GM19455 (cell line): ENCODE results near the gene TRMT1L.
A peak's percentile ranks its signal among the peaks of the same experiment; 100 is the strongest.
"Not testable (repeated sequence)": the region's sequence is repeated elsewhere in the genome, so short reads cannot be mapped to it uniquely, and the experiment has no call there.

Source experiments
- ATAC-seq: cut with Tn5 transposase; IDR thresholded peaks from one replicate; pipeline ENCODE4 v1.9.1; 2021; ENCODE audit not compliant: unreplicated experiment

The TRMT1L gene

DNA sequence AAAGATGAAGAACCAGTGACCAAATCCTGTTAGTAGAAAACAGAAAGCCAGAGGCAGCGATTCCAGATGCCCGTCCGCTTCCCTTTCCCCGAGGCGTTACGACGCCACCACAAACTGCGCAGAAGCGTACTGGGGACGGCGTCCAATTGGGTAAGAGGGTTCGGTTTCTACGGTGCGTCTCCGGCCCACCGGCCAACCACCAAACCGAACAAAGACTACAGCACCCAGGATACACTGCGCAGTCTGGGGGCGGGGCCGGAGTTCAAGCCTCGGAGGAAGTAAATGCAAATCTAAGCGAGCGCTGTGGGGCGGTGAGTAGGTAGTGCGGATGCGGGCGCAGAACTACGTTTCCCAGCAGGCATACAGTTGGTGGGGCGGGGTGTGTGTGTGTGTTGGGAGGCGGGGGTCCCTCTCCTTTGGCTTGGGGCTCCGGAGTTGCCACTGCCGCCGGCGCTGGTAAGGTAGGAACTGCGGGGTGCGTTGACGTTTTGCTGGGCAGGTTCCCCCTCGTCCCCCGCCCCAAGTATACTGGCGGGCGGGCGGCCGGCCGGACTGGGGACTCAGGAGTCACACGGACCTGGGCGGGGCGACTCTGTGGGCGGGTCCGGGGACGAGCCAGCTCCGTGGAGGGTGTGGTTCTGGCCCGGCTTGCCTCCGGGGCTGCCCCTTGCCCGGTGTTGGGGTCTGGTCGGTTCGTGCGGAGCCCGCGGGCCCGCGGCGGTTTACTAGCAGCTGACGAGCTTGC, at the start of gene TRMT1L, which contains the start of gene SWT1:
Gene TRMT1L, minus strand, starts transcription at position 100 of the 745 bp plus-strand sequence. CDS start 241 bp downstream, outside the sequence.
Gene SWT1, plus strand, starts transcription at position 314 of the 745 bp plus-strand sequence. CDS start 3,675 bp downstream, outside the sequence.
- peak; percentile 93 for ATAC-seq

- no peak for ATAC-seq
Measured at GRCh38 chr1:185200889-185201288, 44.1 kb upstream of the TRMT1L start.

DNA sequence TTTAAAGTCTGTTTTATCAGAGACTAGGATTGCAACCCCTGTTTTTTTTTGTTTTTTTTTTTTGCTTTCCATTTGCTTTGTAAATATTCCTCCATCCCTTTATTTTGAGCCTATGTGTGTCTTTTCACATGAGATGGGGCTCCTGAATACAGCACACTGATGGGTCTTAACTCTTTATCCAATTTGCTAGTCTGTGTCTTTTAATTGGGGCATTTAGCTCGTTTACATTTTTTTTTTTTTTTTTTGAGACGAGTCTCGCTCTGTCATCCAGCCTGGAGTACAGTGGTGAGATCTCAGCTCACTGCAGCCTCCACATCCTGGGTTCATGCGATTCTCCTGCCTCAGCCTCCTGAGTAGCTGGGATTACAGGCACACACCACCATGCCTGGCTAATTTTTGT, 42.0 kb upstream of the TRMT1L start:
- not testable (repeated sequence) for ATAC-seq

- no peak for ATAC-seq
Measured at GRCh38 chr1:185193756-185194155, 37.0 kb upstream of the TRMT1L start.

- ATAC-seq, result peak; percentile 85
Measured at GRCh38 chr1:185170291-185170848, 13.6 kb upstream of the TRMT1L start.

DNA sequence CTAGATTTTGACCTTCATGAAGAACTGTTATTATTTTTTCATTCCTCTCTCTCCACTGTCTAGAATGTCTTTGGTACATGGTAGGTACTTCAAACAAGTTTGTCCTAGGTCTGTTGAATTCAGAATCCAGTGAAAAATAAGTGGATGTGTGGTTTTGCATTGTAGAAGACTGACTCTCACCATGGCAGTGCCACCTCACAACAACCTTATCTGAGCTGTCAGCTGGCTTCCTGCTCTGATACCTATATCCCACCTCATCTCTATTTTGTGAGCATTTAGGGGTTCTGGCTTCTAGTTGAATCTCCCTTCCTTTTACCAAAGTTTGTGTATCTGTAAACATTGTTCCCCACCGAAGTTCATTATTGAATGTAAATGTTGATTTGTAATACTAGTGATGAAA, 9.4 kb upstream of the TRMT1L start:
- no peak for ATAC-seq

DNA sequence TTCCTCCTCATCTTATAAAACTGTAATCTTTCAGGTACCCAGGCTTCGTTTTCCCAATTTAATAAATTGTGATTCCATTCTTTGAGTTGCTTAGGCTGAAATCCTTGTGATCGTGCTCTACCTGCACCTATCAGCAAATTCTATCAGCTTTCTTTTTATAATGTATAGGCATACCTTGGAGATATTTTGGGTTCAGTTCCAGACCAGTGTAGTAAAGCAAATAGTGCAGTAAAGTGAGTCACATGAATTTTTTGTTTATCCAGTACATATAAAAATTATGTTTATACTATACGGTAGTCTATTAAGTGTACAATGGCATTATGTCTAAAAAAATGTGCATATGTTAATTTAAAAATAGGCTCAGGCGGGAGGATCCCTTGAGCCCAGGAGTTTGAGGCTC, 5.7 kb upstream of the TRMT1L start:
- no peak for ATAC-seq

DNA sequence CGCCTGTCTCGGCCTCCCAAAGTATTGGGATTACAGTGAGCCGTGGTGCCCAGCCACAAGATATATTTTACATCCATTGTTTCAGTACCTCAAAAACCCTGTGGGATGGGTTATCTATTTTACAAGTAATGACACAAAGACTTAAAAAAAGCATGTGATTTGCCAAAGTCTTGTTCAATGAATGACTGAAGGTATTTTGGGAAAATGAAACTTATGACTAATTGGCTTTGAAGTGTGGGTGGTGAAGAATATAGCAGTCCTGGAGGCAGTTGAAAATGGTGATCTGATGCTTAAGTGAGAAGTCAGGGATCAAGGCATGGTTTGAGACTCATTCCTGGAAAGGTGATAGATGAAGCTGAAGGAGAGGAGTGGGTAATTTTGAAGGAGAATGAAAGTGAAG, 3.2 kb upstream of the TRMT1L start:
- no peak for ATAC-seq

DNA sequence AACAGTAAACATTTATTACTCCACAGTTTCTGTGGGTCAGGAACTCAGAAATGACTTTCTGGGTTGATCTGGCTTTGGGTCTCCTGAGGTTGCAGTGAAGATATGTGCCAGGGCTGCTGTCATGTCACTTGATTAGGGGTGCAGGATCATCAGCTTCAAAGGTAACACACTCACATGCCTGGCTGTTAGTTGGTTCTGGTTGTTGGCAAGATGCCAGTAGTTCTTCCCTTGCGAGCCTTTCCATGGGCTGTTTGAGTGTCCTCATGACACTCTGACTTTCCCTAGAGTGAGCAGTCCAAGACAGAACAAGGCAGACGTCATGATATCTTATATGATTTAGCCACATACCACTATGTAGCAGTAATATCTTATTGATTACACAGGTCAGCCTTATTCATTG, 2.0 kb upstream of the TRMT1L start:
- ATAC-seq, result no peak

- ATAC-seq, result peak; percentile 0
Measured at GRCh38 chr1:185157599-185158412, 1.1 kb upstream of the TRMT1L start.

DNA sequence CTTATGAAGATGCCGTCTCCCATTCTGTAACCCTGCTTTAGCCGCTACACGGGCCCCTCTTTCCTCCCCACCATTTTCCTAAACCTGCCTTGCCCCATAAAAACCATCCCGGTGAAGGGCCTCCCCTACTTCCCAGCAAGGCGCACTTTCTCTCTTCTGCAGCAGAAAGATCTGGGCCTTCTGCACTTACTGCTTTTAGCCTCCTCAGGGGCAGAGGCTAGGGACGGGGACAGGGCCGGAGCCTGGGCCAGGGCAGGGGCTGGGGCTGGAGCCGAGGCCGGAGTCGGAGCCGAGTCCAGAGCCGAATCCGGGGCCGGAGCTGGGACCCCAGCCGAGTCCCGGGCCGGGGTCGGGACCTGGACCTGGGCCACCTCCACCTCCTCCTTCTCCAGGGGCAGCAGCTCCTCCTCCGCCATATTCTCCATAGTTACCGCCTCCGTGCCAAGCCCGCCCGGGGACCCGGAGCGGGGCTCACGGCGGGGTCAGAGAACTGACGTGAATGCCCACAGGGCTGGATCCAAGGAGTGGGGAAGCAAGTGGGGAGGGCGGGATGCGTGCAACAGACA, 382 bp downstream of the TRMT1L start:
- ATAC-seq, result peak; percentile 37

GRCh38 chr1:185155600-185156287, 1.0 kb downstream of the TRMT1L start:
- no peak for ATAC-seq

GRCh38 chr1:185154912-185155513, 1.7 kb downstream of the TRMT1L start:
- no peak for ATAC-seq

DNA sequence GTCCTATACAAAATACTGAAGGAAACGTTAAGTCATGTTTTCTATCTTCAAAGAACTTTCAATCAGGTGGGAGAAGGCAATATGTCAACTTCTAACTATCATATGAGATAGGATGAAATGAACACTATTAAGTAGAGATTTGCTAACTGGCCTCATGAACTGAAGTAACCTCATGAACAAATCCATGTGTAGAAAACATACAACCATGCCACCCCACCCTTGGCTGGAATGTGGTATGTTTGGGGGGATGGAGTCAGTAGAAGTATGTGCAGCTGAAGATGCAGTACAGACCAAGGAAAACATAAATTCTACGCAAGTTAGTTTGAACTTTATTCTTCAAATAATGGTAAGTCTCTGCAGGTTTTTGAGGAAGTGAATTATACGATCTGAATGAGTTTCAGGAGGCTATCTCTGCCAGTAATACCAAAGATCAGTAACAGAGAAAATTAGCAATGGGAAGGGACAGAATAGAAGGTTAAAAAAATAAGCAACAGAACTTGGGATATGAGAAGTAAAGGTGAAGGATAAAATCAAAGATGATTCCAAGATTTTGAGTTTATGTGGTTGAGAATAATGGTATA, 4.5 kb downstream of the TRMT1L start:
- ATAC-seq, result no peak

- ATAC-seq, result no peak
Measured at GRCh38 chr1:185151215-185151614, 5.5 kb downstream of the TRMT1L start.

- no peak for ATAC-seq
Measured at GRCh38 chr1:185144233-185144632, 12.5 kb downstream of the TRMT1L start.

- no peak for ATAC-seq
Measured at GRCh38 chr1:185139246-185139645, 17.5 kb downstream of the TRMT1L start.

DNA sequence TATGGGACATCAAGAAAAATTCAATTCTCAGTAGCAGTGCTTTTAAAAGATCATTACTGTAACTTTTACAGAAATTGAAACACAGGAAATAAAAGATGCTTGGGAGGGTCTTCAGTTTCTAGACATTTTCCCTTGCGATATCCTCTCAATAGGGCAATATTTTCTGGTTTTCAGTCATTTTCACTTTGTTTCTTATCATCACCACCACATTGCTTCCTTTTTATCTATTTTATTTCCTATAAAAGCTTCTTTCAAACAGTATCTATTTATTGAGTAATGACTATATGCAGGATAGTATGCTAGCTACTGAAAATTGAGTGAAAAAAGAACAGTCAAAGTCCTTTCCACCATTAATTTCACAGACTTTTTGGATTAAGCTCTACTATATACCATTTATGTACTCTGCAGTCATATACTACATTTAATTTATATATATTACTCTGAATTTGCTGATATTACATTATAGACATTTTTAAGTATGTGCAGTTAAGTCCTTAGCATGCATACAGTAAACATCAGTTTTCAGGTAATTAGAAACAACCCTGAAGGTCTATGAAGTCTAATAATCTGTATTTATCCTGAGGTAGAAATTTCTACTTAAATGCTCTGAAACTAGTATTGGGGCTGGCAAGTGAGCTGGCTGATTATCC, 18.7 kb downstream of the TRMT1L start:
- ATAC-seq, result no peak

DNA sequence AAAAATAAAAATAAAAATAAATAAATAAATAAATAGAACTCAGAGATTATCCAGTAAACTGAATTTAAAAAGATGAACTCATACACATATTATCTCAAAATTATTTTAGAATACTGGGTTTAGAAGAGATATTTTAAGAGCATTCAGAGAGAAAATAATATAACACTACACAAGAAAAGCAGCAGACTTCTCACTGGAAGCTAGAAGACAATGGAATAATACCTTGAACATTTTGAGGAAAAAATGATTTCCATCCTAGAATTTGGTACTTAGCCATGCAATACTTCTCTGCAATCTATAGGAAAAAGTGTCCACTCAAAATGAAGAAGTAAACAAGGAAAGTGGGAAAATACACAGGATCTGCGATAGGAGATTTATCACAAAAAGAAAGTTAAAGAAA, 24.2 kb downstream of the TRMT1L start:
- no peak for ATAC-seq

DNA sequence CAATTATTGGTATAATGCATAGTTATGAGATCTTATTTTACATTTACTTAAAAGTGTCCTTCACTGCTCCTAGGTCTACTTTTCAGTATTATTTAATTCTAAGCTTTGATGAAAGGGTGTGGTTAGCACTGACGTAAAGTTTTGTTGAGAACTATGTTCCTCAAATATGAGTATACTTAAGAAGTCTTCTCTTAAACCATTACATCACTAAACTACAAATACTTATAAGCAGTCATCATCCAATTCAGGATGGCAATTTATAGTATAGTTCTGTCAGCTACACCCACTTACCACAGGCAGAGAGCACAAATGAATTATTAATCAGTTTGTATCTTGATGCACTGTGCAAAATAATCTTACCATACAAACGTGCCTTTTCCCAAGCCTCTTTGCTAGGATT, 27.0 kb downstream of the TRMT1L start:
- ATAC-seq, result no peak
